ENCODE measurements around the gene PRAC1. TPM values are rescaled to one million over a fixed set of nuclear protein-coding genes. Genes with fewer than 3 reads are reported as not detected.

The PRAC1 gene
- total RNA-seq, 1 experiment from 2014 or later: not detected

- no peaks in the 10 kb centered on the region for H3K36me3 Mint-ChIP-seq (ENCODE audit: insufficient read depth, unreplicated experiment)
- H3K4me1 Mint-ChIP-seq (ENCODE audit: low read depth, unreplicated experiment): no peaks in the 10 kb centered on the region
- intact Hi-C loops (cut with micrococcal nuclease; ENCODE audit: unreplicated experiment): no loop called here
- H3K27ac Mint-ChIP-seq (ENCODE audit: unreplicated experiment): no peak overlapping the region
- BruUV-seq (replicated peaks): no TSS peak
- H3K4me3 Mint-ChIP-seq (ENCODE audit: low read depth, unreplicated experiment): no peak overlapping the region
- DNase-seq: no peak
- no peak for TF ChIP-seq CTCF (IDR thresholded peaks at IDR 0.05; ENCODE audit: unreplicated experiment)
- no peaks in the 10 kb centered on the region for H3K9me3 Mint-ChIP-seq (ENCODE audit: low read depth, unreplicated experiment)
- CTCF ChIA-PET: interaction anchor here (0.6 to 1.2 kb wide), 4 partner anchors 19 to 86 kb away, joined by 3 to 5 read pairs (median 4); no protein-coding TSS in a partner anchor
- H3K27me3 Mint-ChIP-seq (ENCODE audit: unreplicated experiment): peaks cover 88% of the 10 kb centered on the region
These were observed 17.7 kb downstream of the PRAC1 start for GRCh38 chr17:48704361-48705248.

GRCh38 chr17:48701864-48702532, 20.3 kb downstream of the PRAC1 start:
- intact Hi-C loops (cut with micrococcal nuclease; ENCODE audit: unreplicated experiment): no loop called here
- Mint-ChIP-seq H3K36me3 (ENCODE audit: insufficient read depth, unreplicated experiment) (no peaks in the 10 kb centered on the region), H3K27me3 (ENCODE audit: unreplicated experiment) (peaks cover 62% of the 10 kb centered on the region), H3K4me3 (ENCODE audit: low read depth, unreplicated experiment) (no peak overlapping the region), H3K9me3 (ENCODE audit: low read depth, unreplicated experiment) (no peaks in the 10 kb centered on the region), H3K27ac (ENCODE audit: unreplicated experiment) (no peak overlapping the region), H3K4me1 (ENCODE audit: low read depth, unreplicated experiment) (no peaks in the 10 kb centered on the region)
- DNase-seq: no peak
- CTCF ChIA-PET: interaction anchor here (0.6 to 1.0 kb wide), 2 partner anchors 22 to 238 kb away, joined by 3 to 4 read pairs; no protein-coding TSS in a partner anchor
- no peak for TF ChIP-seq CTCF (IDR thresholded peaks at IDR 0.05; ENCODE audit: unreplicated experiment)
- BruUV-seq (replicated peaks): no TSS peak

DNA sequence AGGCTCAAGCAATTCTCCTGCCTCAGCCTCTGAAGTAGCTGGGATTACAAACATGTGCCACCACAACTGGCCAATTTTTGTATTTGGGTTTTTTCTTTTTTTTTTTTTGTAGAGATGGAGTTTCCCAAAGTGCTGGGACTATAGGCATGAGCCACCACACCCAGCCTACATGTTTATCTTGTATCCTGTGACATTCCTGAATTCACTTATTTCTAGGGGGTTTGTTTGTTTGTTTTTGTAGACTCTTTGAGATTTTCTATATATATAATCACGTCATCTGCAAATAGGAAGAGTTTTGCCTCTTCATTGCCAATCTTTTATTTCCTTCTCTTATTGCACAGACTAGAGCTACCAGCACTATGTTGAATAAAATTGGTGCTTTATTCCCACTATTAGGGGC, 29.1 kb downstream of the PRAC1 start:
- no peak for DNase-seq
- H3K27ac Mint-ChIP-seq (ENCODE audit: unreplicated experiment): no peak overlapping the region
- CTCF ChIA-PET: interaction anchor here (0.6 to 1.2 kb wide), 5 partner anchors 22 to 196 kb away, joined by 3 to 10 read pairs (median 3); no protein-coding TSS in a partner anchor
- peaks cover 3% of the 10 kb centered on the region for H3K9me3 Mint-ChIP-seq (ENCODE audit: low read depth, unreplicated experiment)
- no peak overlapping the region for H3K4me3 Mint-ChIP-seq (ENCODE audit: low read depth, unreplicated experiment)
- BruUV-seq (replicated peaks): no TSS peak
- H3K4me1 Mint-ChIP-seq (ENCODE audit: low read depth, unreplicated experiment): no peaks in the 10 kb centered on the region
- peaks cover 13% of the 10 kb centered on the region for H3K27me3 Mint-ChIP-seq (ENCODE audit: unreplicated experiment)
- H3K36me3 Mint-ChIP-seq (ENCODE audit: insufficient read depth, unreplicated experiment): no peaks in the 10 kb centered on the region
- TF ChIP-seq CTCF (IDR thresholded peaks at IDR 0.05; ENCODE audit: unreplicated experiment): no peak
- intact Hi-C loops (cut with micrococcal nuclease; ENCODE audit: unreplicated experiment): no loop called here

DNA sequence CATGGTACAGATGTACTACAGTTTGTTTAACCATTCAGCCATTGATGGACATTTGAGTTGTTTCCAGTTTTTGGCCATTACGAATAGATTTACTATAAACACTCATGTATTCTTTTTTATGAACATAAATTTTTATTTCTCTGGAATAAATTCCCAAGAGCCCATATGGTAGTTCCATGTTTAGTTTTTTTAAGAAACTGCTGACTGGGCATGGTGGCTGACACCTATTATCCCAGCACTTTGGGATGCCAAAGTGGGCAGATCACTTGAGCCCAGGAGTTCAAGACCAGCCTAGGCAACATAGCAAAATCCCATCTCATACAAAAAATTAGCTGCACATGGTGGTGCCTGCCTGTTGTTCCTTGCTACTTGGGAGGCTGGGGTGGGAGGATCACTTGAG, 30.3 kb downstream of the PRAC1 start:
- Mint-ChIP-seq H3K4me3 (ENCODE audit: low read depth, unreplicated experiment) (no peak overlapping the region), H3K36me3 (ENCODE audit: insufficient read depth, unreplicated experiment) (no peaks in the 10 kb centered on the region), H3K4me1 (ENCODE audit: low read depth, unreplicated experiment) (no peaks in the 10 kb centered on the region), H3K27ac (ENCODE audit: unreplicated experiment) (no peak overlapping the region), H3K27me3 (ENCODE audit: unreplicated experiment) (peaks cover 13% of the 10 kb centered on the region), H3K9me3 (ENCODE audit: low read depth, unreplicated experiment) (peaks cover 3% of the 10 kb centered on the region)
- no peak for TF ChIP-seq CTCF (IDR thresholded peaks at IDR 0.05; ENCODE audit: unreplicated experiment)
- CTCF ChIA-PET: interaction anchor here (0.8 kb wide), 1 partner anchor 20 kb away, joined by 4 read pairs; no protein-coding TSS in a partner anchor
- DNase-seq: no peak
- BruUV-seq (replicated peaks): no TSS peak
- intact Hi-C loops (cut with micrococcal nuclease; ENCODE audit: unreplicated experiment): no loop called here
